DND-41 (cell line): Measurements from ENCODE around the gene ADARB2.

Experiments used
- CTCF ChIP-seq: IDR thresholded peaks from 2 replicates; pipeline ENCODE4 v1.5.1; 2012; ENCODE audit warnings: borderline replicate concordance, low read length, moderate library complexity, mild to moderate bottlenecking; ENCODE audit not compliant: poor library complexity, severe bottlenecking; ENCODE audit errors: extremely low read depth
- EZH2 ChIP-seq: IDR thresholded peaks from 3 replicates; pipeline ENCODE4 v1.6.1; 2012; ENCODE audit warnings: borderline replicate concordance, low read depth, mild to moderate bottlenecking, moderate library complexity, low read length, inconsistent platforms; ENCODE audit not compliant: severe bottlenecking

- no peak for TF ChIP-seq CTCF
- TF ChIP-seq EZH2 = no peak
These were observed 570.5 kb downstream of the ADARB2 start for GRCh38 chr10:1166828-1167275.
